Astrocyte (in vitro differentiated cells and primary cell): ENCODE data around the gene FBLN1. TPM values are rescaled to one million over a fixed set of nuclear protein-coding genes. Genes with fewer than 3 reads are reported as not detected.

Experiments used
- DNase-seq: peaks from one replicate; pipeline ENCODE4 v3.0.0-alpha.2; 2010; ENCODE audit warnings: low read depth
- FAIRE-seq: peaks from 2 replicates; lab custom pipeline; 2011; peaks lifted over from hg19 to GRCh38; lab: Jason Lieb, UNC
- H2AFZ ChIP-seq: 2 replicates; pipeline ENCODE4 v1.6.0; 2012; ENCODE audit warnings: low read depth, low read length, inconsistent platforms
- H3K27ac ChIP-seq: 2 replicates; pipeline ENCODE4 v1.5.1; 2011; ENCODE audit warnings: low read depth, low read length, inconsistent platforms
- H3K27me3 ChIP-seq: 2 replicates; pipeline ENCODE4 v1.6.0; 2011; ENCODE audit warnings: low read length, inconsistent platforms; ENCODE audit not compliant: insufficient read depth
- H3K36me3 ChIP-seq: 2 replicates; pipeline ENCODE4 v1.5.1; 2011; ENCODE audit warnings: low read length, inconsistent platforms; ENCODE audit not compliant: insufficient read depth
- H3K4me1 ChIP-seq: 2 replicates; pipeline ENCODE4 v1.5.1; 2011; ENCODE audit warnings: low read length, inconsistent platforms; ENCODE audit not compliant: insufficient read depth
- H3K4me2 ChIP-seq: 2 replicates; pipeline ENCODE4 v1.6.0; 2012; ENCODE audit warnings: low read length, inconsistent platforms
- H3K4me3 ChIP-seq: 2 replicates; pipeline ENCODE4 v1.5.1; 2011; ENCODE audit warnings: low read depth, mild to moderate bottlenecking, low read length, inconsistent platforms; ENCODE audit not compliant: insufficient read depth
- H3K79me2 ChIP-seq: 2 replicates; pipeline ENCODE4 v1.6.0; 2012; ENCODE audit warnings: mild to moderate bottlenecking, low read length, inconsistent platforms; ENCODE audit not compliant: insufficient read depth
- H3K9ac ChIP-seq: 2 replicates; pipeline ENCODE4 v1.6.0; 2012; ENCODE audit warnings: mild to moderate bottlenecking, low read length, inconsistent platforms
- H3K9me3 ChIP-seq: 2 replicates; pipeline ENCODE4 v1.5.1; 2012; ENCODE audit warnings: low read depth, mild to moderate bottlenecking, low read length, inconsistent platforms; ENCODE audit not compliant: insufficient read depth
- H4K20me1 ChIP-seq: 2 replicates; pipeline ENCODE4 v1.6.0; 2012; ENCODE audit warnings: low read length, inconsistent platforms; ENCODE audit not compliant: insufficient read depth
- H3K27ac Mint-ChIP-seq: one replicate; pipeline ENCODE4 v1.8.0; 2021; ENCODE audit warnings: mild to moderate bottlenecking, mixed read lengths; ENCODE audit not compliant: unreplicated experiment
- H3K27me3 Mint-ChIP-seq: one replicate; pipeline ENCODE4 v1.8.0; 2021; ENCODE audit warnings: low read depth, mixed read lengths; ENCODE audit not compliant: unreplicated experiment
- H3K36me3 Mint-ChIP-seq: one replicate; pipeline ENCODE4 v1.8.0; 2021; ENCODE audit warnings: low read depth, mixed read lengths; ENCODE audit not compliant: unreplicated experiment
- H3K4me1 Mint-ChIP-seq: one replicate; pipeline ENCODE4 v1.8.0; 2021; ENCODE audit warnings: low read depth, mixed read lengths; ENCODE audit not compliant: unreplicated experiment
- H3K4me3 Mint-ChIP-seq: one replicate; pipeline ENCODE4 v1.8.0; 2021; ENCODE audit warnings: mild to moderate bottlenecking, moderate library complexity, mixed read lengths; ENCODE audit not compliant: unreplicated experiment
- H3K9me3 Mint-ChIP-seq: one replicate; pipeline ENCODE4 v1.8.0; 2021; ENCODE audit warnings: mild to moderate bottlenecking, mixed read lengths; ENCODE audit not compliant: unreplicated experiment
- EZH2 ChIP-seq: IDR thresholded peaks from 2 replicates; pipeline ENCODE4 v1.6.1; 2012; ENCODE audit warnings: mild to moderate bottlenecking, low read length, inconsistent platforms; ENCODE audit not compliant: insufficient read depth
- total RNA-seq: library from RNA; stranded (reverse); gene quantifications from 2 replicates; pipeline ENCODE4 v1.2.1, GENCODE V29; 2021
- TF ChIP-seq, protein P1 (sequence below): IDR thresholded peaks from 2 replicates; pipeline ENCODE4 v1.5.1; 2011; ENCODE audit warnings: low read depth, mild to moderate bottlenecking, inconsistent platforms, low read length, moderate library complexity; ENCODE audit not compliant: insufficient read depth

FBLN1 gene
- total RNA-seq, 1 donor from 2014 or later, result 69.2 TPM

- Histone ChIP-seq H3K9ac (peak overlapping the region; percentile 39), H3K79me2 (no peaks in the 10 kb centered on the region), H3K36me3 (peaks cover 6% of the 10 kb centered on the region), H3K27ac (peak overlapping the region; percentile 42), H4K20me1 (no peaks in the 10 kb centered on the region), H3K9me3 (no peaks in the 10 kb centered on the region), H3K4me1 (peaks cover 14% of the 10 kb centered on the region), H3K27me3 (no peaks in the 10 kb centered on the region), H3K4me3 (peak overlapping the region; percentile 18), H3K4me2 (peak overlapping the region; percentile 71), H2AFZ (peak overlapping the region; percentile 20)
- H3K9me3 Mint-ChIP-seq, result peaks cover 2% of the 10 kb centered on the region
- no peak for TF ChIP-seq EZH2
- TF ChIP-seq, protein P1, sequence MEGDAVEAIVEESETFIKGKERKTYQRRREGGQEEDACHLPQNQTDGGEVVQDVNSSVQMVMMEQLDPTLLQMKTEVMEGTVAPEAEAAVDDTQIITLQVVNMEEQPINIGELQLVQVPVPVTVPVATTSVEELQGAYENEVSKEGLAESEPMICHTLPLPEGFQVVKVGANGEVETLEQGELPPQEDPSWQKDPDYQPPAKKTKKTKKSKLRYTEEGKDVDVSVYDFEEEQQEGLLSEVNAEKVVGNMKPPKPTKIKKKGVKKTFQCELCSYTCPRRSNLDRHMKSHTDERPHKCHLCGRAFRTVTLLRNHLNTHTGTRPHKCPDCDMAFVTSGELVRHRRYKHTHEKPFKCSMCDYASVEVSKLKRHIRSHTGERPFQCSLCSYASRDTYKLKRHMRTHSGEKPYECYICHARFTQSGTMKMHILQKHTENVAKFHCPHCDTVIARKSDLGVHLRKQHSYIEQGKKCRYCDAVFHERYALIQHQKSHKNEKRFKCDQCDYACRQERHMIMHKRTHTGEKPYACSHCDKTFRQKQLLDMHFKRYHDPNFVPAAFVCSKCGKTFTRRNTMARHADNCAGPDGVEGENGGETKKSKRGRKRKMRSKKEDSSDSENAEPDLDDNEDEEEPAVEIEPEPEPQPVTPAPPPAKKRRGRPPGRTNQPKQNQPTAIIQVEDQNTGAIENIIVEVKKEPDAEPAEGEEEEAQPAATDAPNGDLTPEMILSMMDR, result no peak
- no peak overlapping the region for H3K27ac Mint-ChIP-seq
- FAIRE-seq (peak; percentile 73), DNase-seq (peak; percentile 90)
- peaks cover 12% of the 10 kb centered on the region for H3K36me3 Mint-ChIP-seq
- H3K4me1 Mint-ChIP-seq, result peaks cover 2% of the 10 kb centered on the region
- H3K4me3 Mint-ChIP-seq, result no peak overlapping the region
- peaks cover 8% of the 10 kb centered on the region for H3K27me3 Mint-ChIP-seq
Observed at GRCh38 chr22:45537734-45538181, 35.1 kb downstream of the FBLN1 start.

- H3K27ac Mint-ChIP-seq, result peak overlapping the region; percentile 26
- peak overlapping the region; percentile 71 for H3K4me2 ChIP-seq
- H3K9ac ChIP-seq, result peak overlapping the region; percentile 39
Observed at GRCh38 chr22:45538281-45538680, 35.6 kb downstream of the FBLN1 start.

GRCh38 chr22:45540122-45540521 is 37.4 kb downstream of the FBLN1 start:
- TF ChIP-seq EZH2, result no peak
- TF ChIP-seq, protein P1, result no peak
- Histone ChIP-seq H3K27ac (no peak overlapping the region), H3K4me1 (peaks cover 18% of the 10 kb centered on the region), H3K4me2 (no peak overlapping the region), H3K4me3 (no peak overlapping the region), H3K36me3 (peaks cover 6% of the 10 kb centered on the region), H4K20me1 (no peaks in the 10 kb centered on the region), H3K27me3 (no peaks in the 10 kb centered on the region), H2AFZ (no peak overlapping the region), H3K79me2 (no peaks in the 10 kb centered on the region), H3K9me3 (no peaks in the 10 kb centered on the region), H3K9ac (no peak overlapping the region)
- DNase-seq, result no peak
- Mint-ChIP-seq H3K4me1 (peaks cover 2% of the 10 kb centered on the region), H3K9me3 (peaks cover 2% of the 10 kb centered on the region), H3K27me3 (peaks cover 8% of the 10 kb centered on the region), H3K27ac (no peak overlapping the region), H3K4me3 (no peak overlapping the region), H3K36me3 (peaks cover 22% of the 10 kb centered on the region)
- FAIRE-seq, result no peak

More at GRCh38 chr22:45538281-45538680, 35.6 kb downstream of the FBLN1 start:
- TF ChIP-seq, protein P1, result no peak
- TF ChIP-seq EZH2, result no peak
- no peak for DNase-seq
- Histone ChIP-seq H3K79me2 (no peaks in the 10 kb centered on the region), H3K27ac (peak overlapping the region; percentile 42), H4K20me1 (no peaks in the 10 kb centered on the region), H3K4me1 (peaks cover 14% of the 10 kb centered on the region), H3K27me3 (no peaks in the 10 kb centered on the region), H2AFZ (no peak overlapping the region), H3K36me3 (peaks cover 6% of the 10 kb centered on the region), H3K9me3 (no peaks in the 10 kb centered on the region), H3K4me3 (no peak overlapping the region)
- no peak for FAIRE-seq
- Mint-ChIP-seq H3K36me3 (peaks cover 16% of the 10 kb centered on the region), H3K4me1 (peaks cover 2% of the 10 kb centered on the region), H3K9me3 (peaks cover 2% of the 10 kb centered on the region), H3K4me3 (no peak overlapping the region), H3K27me3 (peaks cover 8% of the 10 kb centered on the region)
